ENCODE data around the gene HAUS7. TPM values are rescaled to one million over a fixed set of nuclear protein-coding genes. Genes with fewer than 3 reads are reported as not detected.

Gene HAUS7
- total and polyA plus RNA-seq, 9 donors, result 20.0 to 34.3 (median 30.1) TPM

DNA sequence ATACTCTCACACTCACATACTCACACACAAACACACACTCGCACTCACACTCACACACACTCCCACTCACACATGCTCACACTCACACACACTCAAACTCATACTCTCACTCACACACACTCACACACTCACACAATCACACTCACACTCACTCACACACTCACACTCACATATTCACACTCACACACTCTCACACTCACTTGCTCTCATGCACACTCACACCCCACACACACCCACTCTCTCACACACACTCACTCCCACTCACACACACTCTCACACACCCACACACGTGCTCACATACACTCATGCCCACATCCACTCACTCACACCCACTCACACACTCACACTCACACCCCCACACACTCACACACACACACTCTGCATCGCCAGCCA lies 42.1 kb upstream of the HAUS7 start:
- DNase-seq, result no peak
- Histone ChIP-seq H3K27ac (ENCODE audit: low read length) (no peak overlapping the region), H3K9me3 (replicated peaks; ENCODE audit: control insufficient read depth, low read depth, low read length) (no peaks in the 10 kb centered on the region), H3K27me3 (ENCODE audit: control insufficient read depth, insufficient read depth, low read length) (peaks cover 23% of the 10 kb centered on the region), H3K4me1 (ENCODE audit: control insufficient read depth, insufficient read depth, low read length) (peaks cover 49% of the 10 kb centered on the region), H3K4me3 (ENCODE audit: low read length) (no peak overlapping the region), H3K36me3 (ENCODE audit: control insufficient read depth, insufficient read depth, low read length) (no peaks in the 10 kb centered on the region)
- WGBS (ENCODE audit: insufficient coverage), result 65% methylated on average over 2 of the region's 3 CpGs

DNA sequence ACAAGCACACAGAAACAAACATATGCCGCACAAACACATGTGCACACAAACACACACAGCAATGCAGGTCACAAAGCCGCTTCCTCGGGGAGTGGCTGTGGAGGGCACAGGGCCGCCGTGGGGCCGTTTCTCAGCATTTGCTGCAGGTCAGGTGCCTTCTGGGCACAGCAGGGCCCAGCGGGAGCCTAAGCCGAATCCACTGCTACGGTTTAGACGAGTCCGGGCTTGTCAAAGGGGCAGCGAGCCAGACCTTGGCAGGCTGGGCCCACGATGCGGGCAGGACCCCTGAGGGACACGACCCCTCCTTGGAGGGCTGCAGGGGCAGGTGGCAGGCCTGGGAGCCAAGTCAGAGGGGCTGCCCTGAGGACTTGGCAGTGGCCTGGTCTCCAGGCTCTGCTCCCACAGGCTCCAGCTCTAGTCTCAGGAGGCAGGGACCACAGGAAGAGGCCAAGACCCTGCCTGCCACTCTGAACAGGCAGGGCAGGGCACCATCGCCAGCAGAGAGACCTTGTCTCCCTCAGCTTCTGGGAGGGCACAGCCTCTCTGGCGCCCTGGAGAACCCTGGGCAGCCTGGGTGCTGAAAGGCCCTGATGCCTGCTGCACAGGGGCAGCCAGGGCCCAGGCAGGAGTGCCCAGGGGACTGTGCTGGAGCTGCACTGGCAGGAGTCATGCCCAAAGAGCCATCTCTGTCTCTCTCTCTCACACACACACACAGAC lies 41.6 kb upstream of the HAUS7 start:
- Histone ChIP-seq H3K36me3 (ENCODE audit: control insufficient read depth, insufficient read depth, low read length) (no peaks in the 10 kb centered on the region), H3K27me3 (ENCODE audit: control insufficient read depth, insufficient read depth, low read length) (peaks cover 19% of the 10 kb centered on the region), H3K4me1 (ENCODE audit: control insufficient read depth, insufficient read depth, low read length) (peaks cover 55% of the 10 kb centered on the region), H3K4me3 (ENCODE audit: low read length) (no peak overlapping the region), H3K9me3 (replicated peaks; ENCODE audit: control insufficient read depth, low read depth, low read length) (no peaks in the 10 kb centered on the region), H3K27ac (ENCODE audit: low read length) (no peak overlapping the region)
- 69% methylated on average over 16 of the region's 17 CpGs for WGBS (ENCODE audit: insufficient coverage)
- DNase-seq, result no peak

DNA sequence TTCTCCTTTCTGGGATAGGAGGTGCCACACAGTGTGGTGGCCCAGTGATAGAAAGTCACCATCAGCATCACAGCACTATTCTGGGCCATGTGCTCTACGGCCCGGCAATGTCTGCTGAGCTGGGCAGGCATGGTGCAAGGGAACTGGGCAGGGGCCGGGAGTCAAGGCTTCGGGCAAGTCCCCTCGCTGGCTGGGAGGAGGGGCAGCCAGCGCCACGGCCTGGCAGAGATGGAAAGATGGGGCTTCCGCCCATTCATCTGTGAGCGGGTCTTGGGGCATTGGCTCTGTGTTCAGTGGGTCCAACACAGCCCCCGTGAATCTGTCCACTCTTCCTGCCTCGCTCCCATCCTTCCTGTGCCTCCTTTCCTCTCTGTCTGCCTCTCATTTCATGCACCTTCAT lies 40.0 kb upstream of the HAUS7 start:
- no peak for DNase-seq
- 74% methylated on average over 8 of the region's 11 CpGs for whole genome bisulfite sequencing (ENCODE audit: insufficient coverage)

DNA sequence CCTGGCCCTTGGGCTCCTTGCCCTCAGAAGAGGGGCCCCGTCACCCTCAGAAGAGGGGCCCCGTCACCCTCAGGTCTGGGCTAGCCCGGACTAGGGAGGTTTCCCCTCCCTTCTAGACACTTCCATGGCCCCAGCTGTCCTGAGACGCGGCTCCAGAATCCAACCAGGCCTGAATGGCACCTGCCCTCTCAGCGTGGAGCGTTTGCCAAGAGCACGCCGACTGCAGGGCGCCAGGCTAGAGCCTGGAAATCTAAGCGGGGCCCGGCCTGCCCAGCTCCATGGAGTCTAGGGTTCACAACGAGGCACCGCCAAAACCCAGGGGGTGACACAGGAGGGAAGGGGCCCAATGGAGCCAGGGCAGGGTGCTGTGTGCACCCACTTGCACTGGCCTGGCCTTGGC lies 39.2 kb upstream of the HAUS7 start:
- Histone ChIP-seq H3K4me3 (ENCODE audit: low read length) (no peak overlapping the region), H3K27me3 (ENCODE audit: control insufficient read depth, insufficient read depth, low read length) (peaks cover 2% of the 10 kb centered on the region), H3K36me3 (ENCODE audit: control insufficient read depth, insufficient read depth, low read length) (peaks cover 4% of the 10 kb centered on the region), H3K9me3 (replicated peaks; ENCODE audit: control insufficient read depth, low read depth, low read length) (no peaks in the 10 kb centered on the region), H3K4me1 (ENCODE audit: control insufficient read depth, insufficient read depth, low read length) (peaks cover 55% of the 10 kb centered on the region), H3K27ac (ENCODE audit: low read length) (no peak overlapping the region)
- no peak for DNase-seq
- WGBS (ENCODE audit: insufficient coverage), result 85% methylated on average over 14 of the region's 14 CpGs

More for the DNA sequence above, 40.0 kb upstream of the HAUS7 start:
- Histone ChIP-seq H3K4me3 (ENCODE audit: low read length) (no peak overlapping the region), H3K27me3 (ENCODE audit: control insufficient read depth, insufficient read depth, low read length) (peaks cover 5% of the 10 kb centered on the region), H3K9me3 (replicated peaks; ENCODE audit: control insufficient read depth, low read depth, low read length) (no peaks in the 10 kb centered on the region), H3K27ac (ENCODE audit: low read length) (no peak overlapping the region), H3K36me3 (ENCODE audit: control insufficient read depth, insufficient read depth, low read length) (peaks cover 4% of the 10 kb centered on the region), H3K4me1 (ENCODE audit: control insufficient read depth, insufficient read depth, low read length) (peaks cover 55% of the 10 kb centered on the region)

- H3K36me3 ChIP-seq (ENCODE audit: control insufficient read depth, insufficient read depth, low read length), result peaks cover 4% of the 10 kb centered on the region
- H3K9me3 ChIP-seq (replicated peaks; ENCODE audit: control insufficient read depth, low read depth, low read length), result no peaks in the 10 kb centered on the region
- WGBS (ENCODE audit: insufficient coverage), result 27% methylated on average over 11 of the region's 19 CpGs
- DNase-seq, result peak; percentile 84
- H3K4me3 ChIP-seq (ENCODE audit: low read length), result no peak overlapping the region
- no peak overlapping the region for H3K27ac ChIP-seq (ENCODE audit: low read length)
- peaks cover 51% of the 10 kb centered on the region for H3K4me1 ChIP-seq (ENCODE audit: control insufficient read depth, insufficient read depth, low read length)
- H3K27me3 ChIP-seq (ENCODE audit: control insufficient read depth, insufficient read depth, low read length), result peaks cover 2% of the 10 kb centered on the region
Observed at GRCh38 chrX:153507484-153508178, 37.3 kb upstream of the HAUS7 start.

- H3K9me3 ChIP-seq (replicated peaks; ENCODE audit: control insufficient read depth, low read depth, low read length), result no peaks in the 10 kb centered on the region
- DNase-seq, result no peak
- H3K36me3 ChIP-seq (ENCODE audit: control insufficient read depth, insufficient read depth, low read length), result peaks cover 4% of the 10 kb centered on the region
- no peaks in the 10 kb centered on the region for H3K27me3 ChIP-seq (ENCODE audit: control insufficient read depth, insufficient read depth, low read length)
- 83% methylated on average over 16 of the region's 18 CpGs for WGBS (ENCODE audit: insufficient coverage)
- H3K4me3 ChIP-seq (ENCODE audit: low read length), result no peak overlapping the region
- peaks cover 41% of the 10 kb centered on the region for H3K4me1 ChIP-seq (ENCODE audit: control insufficient read depth, insufficient read depth, low read length)
- no peak overlapping the region for H3K27ac ChIP-seq (ENCODE audit: low read length)
Observed at GRCh38 chrX:153505361-153505760, 35.0 kb upstream of the HAUS7 start.

- Histone ChIP-seq H3K4me1 (ENCODE audit: control insufficient read depth, insufficient read depth, low read length) (peaks cover 42% of the 10 kb centered on the region), H3K4me3 (ENCODE audit: low read length) (no peak overlapping the region), H3K9me3 (replicated peaks; ENCODE audit: control insufficient read depth, low read depth, low read length) (no peaks in the 10 kb centered on the region), H3K36me3 (ENCODE audit: control insufficient read depth, insufficient read depth, low read length) (peaks cover 4% of the 10 kb centered on the region), H3K27ac (ENCODE audit: low read length) (no peak overlapping the region), H3K27me3 (ENCODE audit: control insufficient read depth, insufficient read depth, low read length) (no peaks in the 10 kb centered on the region)
- 77% methylated on average over 23 of the region's 26 CpGs for WGBS (ENCODE audit: insufficient coverage)
- DNase-seq, result no peak
Observed at GRCh38 chrX:153504445-153505016, 34.2 kb upstream of the HAUS7 start.

DNA sequence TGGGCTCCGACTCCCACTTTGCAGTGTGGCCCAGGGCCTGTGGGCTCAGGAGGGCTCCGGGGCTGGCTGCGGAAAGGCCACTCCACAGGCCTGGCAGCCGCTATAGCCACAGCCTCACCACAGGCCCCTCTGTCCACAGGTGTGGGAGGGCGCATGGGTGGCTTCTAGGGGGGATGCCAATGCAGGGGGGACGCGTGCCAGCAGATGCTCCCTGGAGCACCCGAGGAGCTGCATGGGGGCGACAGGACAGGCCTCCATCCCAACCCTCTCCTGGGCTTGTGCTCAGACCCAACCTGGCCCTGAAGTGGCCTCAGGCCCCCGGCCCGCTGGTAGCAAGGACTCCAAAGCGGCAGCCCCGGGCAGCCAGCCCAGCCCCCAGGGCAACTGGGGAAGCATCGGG lies 32.4 kb upstream of the HAUS7 start:
- H3K27ac ChIP-seq (ENCODE audit: low read length), result no peak overlapping the region
- H3K9me3 ChIP-seq (replicated peaks; ENCODE audit: control insufficient read depth, low read depth, low read length), result no peaks in the 10 kb centered on the region
- H3K4me1 ChIP-seq (ENCODE audit: control insufficient read depth, insufficient read depth, low read length), result peaks cover 39% of the 10 kb centered on the region
- no peak overlapping the region for H3K4me3 ChIP-seq (ENCODE audit: low read length)
- DNase-seq, result no peak
- H3K27me3 ChIP-seq (ENCODE audit: control insufficient read depth, insufficient read depth, low read length), result no peaks in the 10 kb centered on the region
- 88% methylated on average over 11 of the region's 14 CpGs for WGBS (ENCODE audit: insufficient coverage)
- peaks cover 4% of the 10 kb centered on the region for H3K36me3 ChIP-seq (ENCODE audit: control insufficient read depth, insufficient read depth, low read length)

GRCh38 chrX:153502131-153502530 lies 31.8 kb upstream of the HAUS7 start:
- no peaks in the 10 kb centered on the region for H3K9me3 ChIP-seq (replicated peaks; ENCODE audit: control insufficient read depth, low read depth, low read length)
- no peak for DNase-seq
- H3K4me1 ChIP-seq (ENCODE audit: control insufficient read depth, insufficient read depth, low read length), result peaks cover 33% of the 10 kb centered on the region
- H3K36me3 ChIP-seq (ENCODE audit: control insufficient read depth, insufficient read depth, low read length), result peaks cover 4% of the 10 kb centered on the region
- H3K27ac ChIP-seq (ENCODE audit: low read length), result no peak overlapping the region
- no peak overlapping the region for H3K4me3 ChIP-seq (ENCODE audit: low read length)
- WGBS (ENCODE audit: insufficient coverage), result 77% methylated on average over 9 of the region's 10 CpGs
- no peaks in the 10 kb centered on the region for H3K27me3 ChIP-seq (ENCODE audit: control insufficient read depth, insufficient read depth, low read length)

- DNase-seq, result no peak
- WGBS (ENCODE audit: insufficient coverage), result 81% methylated on average over 6 of the region's 8 CpGs
- H3K27me3 ChIP-seq (ENCODE audit: control insufficient read depth, insufficient read depth, low read length), result no peaks in the 10 kb centered on the region
- no peaks in the 10 kb centered on the region for H3K9me3 ChIP-seq (replicated peaks; ENCODE audit: control insufficient read depth, low read depth, low read length)
- H3K4me3 ChIP-seq (ENCODE audit: low read length), result no peak overlapping the region
- H3K36me3 ChIP-seq (ENCODE audit: control insufficient read depth, insufficient read depth, low read length), result peaks cover 4% of the 10 kb centered on the region
- H3K4me1 ChIP-seq (ENCODE audit: control insufficient read depth, insufficient read depth, low read length), result peaks cover 31% of the 10 kb centered on the region
- no peak overlapping the region for H3K27ac ChIP-seq (ENCODE audit: low read length)
Observed at GRCh38 chrX:153501530-153501929, 31.2 kb upstream of the HAUS7 start.
